HEK293T (cell line): ENCODE measurements around the gene BOLL.
"Not testable (repeated sequence)": the region's sequence is repeated elsewhere in the genome, so short reads cannot be mapped to it uniquely, and the experiment has no call there.

ENCODE experiments used
- CTCF ChIA-PET: fragments of 350-600 bp; formaldehyde crosslinking; extraction: SDS; loops from one replicate; lab custom pipeline; 2021; ENCODE audit warnings: antibody characterized with exemption, inconsistent platforms; lab: Yijun Ruan, JAX
- POLR2A ChIA-PET: fragments of 350-600 bp; formaldehyde crosslinking; extraction: SDS; loops from one replicate; lab custom pipeline; 2020; ENCODE audit warnings: antibody characterized with exemption, inconsistent platforms; lab: Yijun Ruan, JAX
- DNase-seq: peaks from one replicate; pipeline ENCODE4 v3.0.0; 2012; ENCODE audit warnings: mixed read lengths; ENCODE audit errors: extremely low spot score
- ARNT ChIP-seq: fragments of 450-650 bp; IDR thresholded peaks from 2 replicates; pipeline ENCODE4 v1.6.1; 2017; ENCODE audit warnings: mild to moderate bottlenecking
- BHLHE40 ChIP-seq: fragments of 450-650 bp; IDR thresholded peaks from 2 replicates; pipeline ENCODE4 v1.6.1; 2016; ENCODE audit warnings: mild to moderate bottlenecking, moderate library complexity, borderline replicate concordance
- CTBP1 ChIP-seq: fragments of 450-650 bp; IDR thresholded peaks from 2 replicates; pipeline ENCODE4 v1.6.1; 2016; ENCODE audit warnings: borderline replicate concordance
- ELF4 ChIP-seq: fragments of 450-650 bp; IDR thresholded peaks from 2 replicates; pipeline ENCODE4 v1.6.1; 2017; ENCODE audit warnings: antibody characterized with exemption
- FOXA1 ChIP-seq: fragments of 450-650 bp; IDR thresholded peaks from 2 replicates; pipeline ENCODE4 v1.6.1; 2016; ENCODE audit warnings: mild to moderate bottlenecking
- FOXK2 ChIP-seq: fragments of 450-650 bp; IDR thresholded peaks from 2 replicates; pipeline ENCODE4 v1.6.1; 2016; ENCODE audit warnings: mild to moderate bottlenecking
- FOXM1 ChIP-seq: fragments of 450-650 bp; IDR thresholded peaks from 2 replicates; pipeline ENCODE4 v1.6.1; 2017; ENCODE audit warnings: mild to moderate bottlenecking, borderline replicate concordance
- HDGF ChIP-seq: fragments of 450-650 bp; IDR thresholded peaks from 2 replicates; pipeline ENCODE4 v1.6.1; 2017; ENCODE audit warnings: antibody characterized with exemption, borderline replicate concordance
- L3MBTL2 ChIP-seq: fragments of 450-650 bp; conservative IDR thresholded peaks from 2 replicates; pipeline ENCODE4 v1.6.1; 2016; ENCODE audit warnings: mild to moderate bottlenecking
- LEF1 ChIP-seq: fragments of 450-650 bp; IDR thresholded peaks from 2 replicates; pipeline ENCODE4 v1.6.1; 2017; ENCODE audit warnings: mild to moderate bottlenecking, borderline replicate concordance
- NFRKB ChIP-seq: fragments of 450-650 bp; IDR thresholded peaks from 2 replicates; pipeline ENCODE4 v1.6.1; 2016; ENCODE audit warnings: mild to moderate bottlenecking, moderate library complexity
- SP1 ChIP-seq: fragments of 450-650 bp; IDR thresholded peaks from 2 replicates; pipeline ENCODE4 v1.6.1; 2017
- SUZ12 ChIP-seq: fragments of 450-650 bp; IDR thresholded peaks from 2 replicates; pipeline ENCODE4 v1.6.1; 2016; ENCODE audit warnings: mild to moderate bottlenecking
- TARDBP ChIP-seq: fragments of 450-650 bp; IDR thresholded peaks from 2 replicates; pipeline ENCODE4 v1.6.1; 2016
- ZNF384 ChIP-seq: fragments of 450-650 bp; IDR thresholded peaks from 2 replicates; pipeline ENCODE4 v1.6.1; 2016
- TF ChIP-seq, protein P1 (sequence below): fragments of 450-650 bp; IDR thresholded peaks from 2 replicates; pipeline ENCODE4 v1.6.1; 2016

Gene BOLL

DNA sequence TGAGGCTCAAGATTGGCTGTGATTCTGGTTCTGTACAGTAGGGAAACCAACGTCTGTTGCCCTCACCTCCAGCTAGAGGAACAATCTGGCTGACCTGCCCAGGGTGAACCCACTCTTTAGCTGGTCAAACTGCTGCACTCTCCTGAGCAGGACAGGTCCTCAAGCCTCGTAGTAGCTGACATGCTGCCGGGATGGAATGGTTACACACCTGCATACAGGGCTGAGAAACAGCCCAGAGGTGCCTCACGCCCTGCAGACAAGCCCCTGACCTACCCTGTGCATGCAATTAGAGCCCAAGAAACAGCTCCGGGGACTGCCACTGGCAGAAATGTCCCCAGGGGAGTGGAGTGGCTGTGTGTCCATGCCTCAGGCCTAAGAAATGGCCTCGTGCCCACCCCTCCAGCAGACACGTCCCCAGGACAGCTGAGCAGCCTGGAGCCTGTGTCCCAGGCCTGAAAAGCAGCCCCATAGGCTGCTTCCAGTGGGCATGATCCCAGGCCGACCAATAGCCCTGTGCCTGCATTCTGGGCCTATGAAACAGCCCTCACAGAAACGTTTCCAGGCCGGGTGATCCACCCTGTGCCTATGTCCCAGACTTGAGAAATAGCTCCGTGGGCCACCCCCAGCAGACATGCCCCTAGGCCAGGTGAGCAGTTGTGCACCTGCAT is 25.4 kb downstream of the BOLL start:
- POLR2A ChIA-PET = no interaction called here
- DNase-seq = no peak
- TF ChIP-seq, protein P1, sequence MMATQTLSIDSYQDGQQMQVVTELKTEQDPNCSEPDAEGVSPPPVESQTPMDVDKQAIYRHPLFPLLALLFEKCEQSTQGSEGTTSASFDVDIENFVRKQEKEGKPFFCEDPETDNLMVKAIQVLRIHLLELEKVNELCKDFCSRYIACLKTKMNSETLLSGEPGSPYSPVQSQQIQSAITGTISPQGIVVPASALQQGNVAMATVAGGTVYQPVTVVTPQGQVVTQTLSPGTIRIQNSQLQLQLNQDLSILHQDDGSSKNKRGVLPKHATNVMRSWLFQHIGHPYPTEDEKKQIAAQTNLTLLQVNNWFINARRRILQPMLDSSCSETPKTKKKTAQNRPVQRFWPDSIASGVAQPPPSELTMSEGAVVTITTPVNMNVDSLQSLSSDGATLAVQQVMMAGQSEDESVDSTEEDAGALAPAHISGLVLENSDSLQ = no peak
- TF ChIP-seq FOXA1 (no peak), FOXK2 (no peak)
- CTCF ChIA-PET = interaction anchor here (0.6 kb wide), 1 partner anchor 53 kb away, joined by 3 read pairs; no protein-coding TSS in a partner anchor

DNA sequence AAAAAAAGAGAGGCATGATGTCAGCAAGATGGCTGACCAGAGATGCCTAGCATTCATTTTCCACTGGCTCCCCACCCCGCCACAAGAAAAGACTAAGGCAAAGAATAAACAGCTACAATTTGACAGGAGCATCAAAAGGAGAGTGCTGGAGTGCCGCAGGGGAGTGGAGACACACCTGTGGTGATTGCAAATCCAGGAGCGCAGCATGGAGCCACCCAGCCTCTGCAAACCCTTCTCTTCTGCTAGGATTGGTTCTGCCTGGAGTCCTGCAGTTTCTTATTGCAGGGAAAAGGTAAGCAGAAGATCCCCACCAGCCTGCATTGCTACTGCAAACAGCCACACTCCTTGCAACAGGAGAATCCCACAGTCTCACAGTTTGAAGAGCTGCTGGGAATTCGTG is 26.1 kb downstream of the BOLL start:
- POLR2A ChIA-PET = no interaction called here
- no peak for DNase-seq
- TF ChIP-seq ARNT = no peak
- TF ChIP-seq L3MBTL2 = no peak
- no peak for TF ChIP-seq FOXM1
- CTCF ChIA-PET = interaction anchor here (0.6 kb wide), 1 partner anchor 396 kb away, joined by 3 read pairs; no protein-coding TSS in a partner anchor

DNA sequence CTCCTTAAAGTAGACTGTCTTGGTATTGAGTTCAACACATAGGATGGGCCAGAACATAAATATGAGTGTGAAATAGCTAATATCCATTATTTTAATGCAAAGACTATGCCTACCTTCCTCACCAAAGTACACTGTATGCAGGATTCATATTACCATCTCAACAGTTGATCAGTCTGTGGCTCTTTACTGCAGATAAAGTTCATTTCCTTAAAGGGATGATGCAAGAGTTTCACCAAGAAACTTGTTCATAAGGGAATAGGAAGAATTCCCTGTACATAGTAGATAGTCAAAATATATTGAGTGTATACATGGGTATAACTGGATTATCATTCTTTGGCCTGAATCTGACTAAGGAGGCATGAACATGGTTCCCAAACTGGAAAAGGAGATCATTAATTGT is 44.9 kb downstream of the BOLL start:
- POLR2A ChIA-PET = no interaction called here
- CTCF ChIA-PET = no interaction called here
- TF ChIP-seq, protein P1 = no peak
- no peak for TF ChIP-seq BHLHE40
- no peak for TF ChIP-seq ZNF384
- no peak for TF ChIP-seq NFRKB
- TF ChIP-seq LEF1 = no peak
- no peak for TF ChIP-seq FOXA1
- TF ChIP-seq FOXK2 = no peak
- TF ChIP-seq CTBP1 = no peak
- no peak for TF ChIP-seq L3MBTL2
- no peak for TF ChIP-seq ELF4
- TF ChIP-seq ARNT = no peak
- no peak for TF ChIP-seq SP1
- TF ChIP-seq SUZ12 = no peak
- DNase-seq = no peak

DNA sequence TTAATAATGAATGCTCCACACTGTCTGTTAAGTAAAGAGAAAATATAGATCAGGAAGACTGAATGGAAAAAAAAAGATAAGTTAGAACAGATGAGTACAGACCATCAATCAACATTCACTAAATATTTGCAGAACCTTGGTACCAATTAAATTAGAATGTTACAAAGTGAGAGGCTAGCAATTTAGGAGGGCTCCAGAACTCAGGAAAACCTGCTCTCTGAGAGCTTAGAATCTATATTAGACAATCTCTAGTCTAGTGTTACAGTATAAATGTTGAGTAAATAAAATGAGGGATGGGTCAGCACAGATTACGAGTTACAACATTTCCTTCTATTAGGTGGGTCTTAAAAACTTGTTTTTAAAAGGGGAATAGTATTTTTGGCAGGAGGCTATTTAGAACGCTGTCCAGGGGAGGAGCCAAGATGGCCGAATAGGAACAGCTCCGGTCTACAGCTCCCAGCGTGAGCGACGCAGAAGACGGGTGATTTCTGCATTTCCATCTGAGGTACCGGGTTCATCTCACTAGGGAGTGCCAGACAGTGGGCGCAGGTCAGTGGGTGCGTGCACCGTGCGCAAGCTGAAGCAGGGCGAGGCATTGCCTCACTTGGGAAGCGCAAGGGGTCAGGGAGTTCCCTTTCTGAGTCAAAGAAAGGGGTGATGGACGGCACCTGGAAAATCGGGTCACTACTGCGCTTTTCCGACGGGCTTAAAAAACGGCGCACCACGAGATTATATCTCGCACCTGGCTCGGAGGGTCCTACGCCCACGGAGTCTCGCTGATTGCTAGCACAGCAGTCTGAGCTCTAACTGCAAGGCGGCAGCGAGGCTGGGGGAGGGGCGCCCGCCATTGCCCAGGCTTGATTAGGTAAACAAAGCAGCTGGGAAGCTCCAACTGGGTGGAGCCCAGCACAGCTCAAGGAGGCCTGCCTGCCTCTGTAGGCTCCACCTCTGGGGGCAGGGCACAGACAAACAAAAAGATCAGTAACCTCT is 56.3 kb downstream of the BOLL start:
- CTCF ChIA-PET, POLR2A ChIA-PET: not testable (repeated sequence)

DNA sequence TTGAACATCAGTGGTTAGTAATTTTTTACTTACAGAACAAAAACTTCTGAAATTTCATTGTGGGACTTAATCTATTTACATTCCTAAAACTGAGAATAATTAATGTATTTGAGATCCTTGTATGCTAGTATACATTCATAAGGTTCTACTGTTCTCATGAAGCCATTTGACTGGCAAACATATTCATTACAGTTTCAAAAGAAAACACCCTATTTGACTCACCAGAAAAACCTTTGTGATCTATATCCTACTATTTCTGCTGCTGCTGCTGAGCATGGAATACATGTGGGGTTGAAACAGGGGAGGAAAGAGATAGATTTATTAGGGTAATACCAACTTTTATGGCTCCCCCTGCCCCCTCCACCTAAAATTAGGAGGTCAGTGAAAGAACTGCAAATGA is 58.1 kb downstream of the BOLL start:
- CTCF ChIA-PET = no interaction called here

More for the DNA sequence above, 56.3 kb downstream of the BOLL start:
- not testable (repeated sequence) for DNase-seq

DNA sequence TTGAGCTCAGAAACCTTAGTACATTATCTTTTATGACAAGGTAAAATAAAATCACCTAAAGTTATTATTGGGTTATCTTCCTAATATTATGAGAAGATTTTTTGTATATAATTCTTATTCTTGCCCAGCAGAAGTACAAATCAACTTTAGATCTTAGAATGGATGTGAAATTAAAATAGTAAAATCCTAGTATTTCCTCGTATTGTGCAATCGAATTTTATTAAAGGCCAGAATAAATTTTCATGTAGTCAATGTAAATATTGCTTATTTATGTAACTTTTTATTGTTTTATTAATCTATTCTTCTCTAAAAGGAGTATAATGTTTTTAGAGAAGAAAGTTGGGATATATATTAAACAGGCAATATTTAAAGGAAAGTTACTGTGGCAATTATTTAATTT is 67.3 kb downstream of the BOLL start:
- ChIA-PET CTCF (interaction anchor here (0.7 kb wide), 1 partner anchor 72 kb away, joined by 3 read pairs; no protein-coding TSS in a partner anchor), POLR2A (no interaction called here)
- DNase-seq = no peak
- TF ChIP-seq HDGF (no peak), LEF1 (no peak), ELF4 (no peak), CTBP1 (no peak), ARNT (no peak), NFRKB (no peak), FOXK2 (no peak), TARDBP (no peak), BHLHE40 (no peak), SUZ12 (no peak), ZNF384 (no peak), SP1 (no peak), L3MBTL2 (no peak), FOXM1 (no peak), FOXA1 (no peak)
- TF ChIP-seq, protein P1 = no peak

More for the DNA sequence above, 58.1 kb downstream of the BOLL start:
- TF ChIP-seq L3MBTL2 = no peak
- no peak for TF ChIP-seq CTBP1
- TF ChIP-seq SP1 = no peak
- TF ChIP-seq, protein P1 = no peak
- no peak for TF ChIP-seq LEF1
- no peak for TF ChIP-seq ARNT
- TF ChIP-seq ELF4 = no peak
- no peak for TF ChIP-seq ZNF384
- no peak for TF ChIP-seq FOXA1
- TF ChIP-seq SUZ12 = no peak
- TF ChIP-seq BHLHE40 = no peak
- no peak for TF ChIP-seq FOXK2
- TF ChIP-seq NFRKB = no peak
- no peak for TF ChIP-seq TARDBP
- DNase-seq = no peak
- POLR2A ChIA-PET = no interaction called here
